ENCODE results near the gene VGF.

Gene VGF

GRCh38 chr7:101169110-101169837 is 3.9 kb upstream of the VGF start:
- TF ChIP-seq CTCF (IDR thresholded peaks at IDR 0.05; ENCODE audit: borderline replicate concordance, insufficient read depth, low read depth, low read length), result no peak
- no peak overlapping the region for H3K4me3 ChIP-seq (ENCODE audit: low read depth, low read length)

- H3K4me3 ChIP-seq (ENCODE audit: low read depth, low read length), result no peak overlapping the region
- no peak for TF ChIP-seq CTCF (IDR thresholded peaks at IDR 0.05; ENCODE audit: borderline replicate concordance, insufficient read depth, low read depth, low read length)
These were observed 3.2 kb upstream of the VGF start for GRCh38 chr7:101168412-101169049.

GRCh38 chr7:101167645-101168411 is 2.5 kb upstream of the VGF start:
- no peak for TF ChIP-seq CTCF (IDR thresholded peaks at IDR 0.05; ENCODE audit: borderline replicate concordance, insufficient read depth, low read depth, low read length)
- no peak overlapping the region for H3K4me3 ChIP-seq (ENCODE audit: low read depth, low read length)

GRCh38 chr7:101166909-101167644 is 1.7 kb upstream of the VGF start:
- no peak overlapping the region for H3K4me3 ChIP-seq (ENCODE audit: low read depth, low read length)
- no peak for TF ChIP-seq CTCF (IDR thresholded peaks at IDR 0.05; ENCODE audit: borderline replicate concordance, insufficient read depth, low read depth, low read length)

GRCh38 chr7:101166648-101166908 is 1.2 kb upstream of the VGF start:
- H3K4me3 ChIP-seq (ENCODE audit: low read depth, low read length), result no peak overlapping the region
- no peak for TF ChIP-seq CTCF (IDR thresholded peaks at IDR 0.05; ENCODE audit: borderline replicate concordance, insufficient read depth, low read depth, low read length)

- no peak overlapping the region for H3K4me3 ChIP-seq (ENCODE audit: low read depth, low read length)
- no peak for TF ChIP-seq CTCF (IDR thresholded peaks at IDR 0.05; ENCODE audit: borderline replicate concordance, insufficient read depth, low read depth, low read length)
These were observed 734 bp upstream of the VGF start for GRCh38 chr7:101165958-101166647.
